Daoy (cell line): ENCODE results near the gene TNFSF9. TPM values are rescaled to one million over a fixed set of nuclear protein-coding genes. Genes with fewer than 3 reads are reported as not detected.

Experiments
- DNase-seq: peaks from one replicate; pipeline ENCODE4 v3.0.0-alpha.2; 2015; ENCODE audit warnings: low read depth
- total RNA-seq: library from RNA; depleted of rRNA; stranded (reverse); fragments of >200 nt; shearing (Covaris generic); gene quantifications from 2 replicates; pipeline ENCODE4 v1.2.3, GENCODE V29; 2014; rRNA removed

TNFSF9 gene, protein sequence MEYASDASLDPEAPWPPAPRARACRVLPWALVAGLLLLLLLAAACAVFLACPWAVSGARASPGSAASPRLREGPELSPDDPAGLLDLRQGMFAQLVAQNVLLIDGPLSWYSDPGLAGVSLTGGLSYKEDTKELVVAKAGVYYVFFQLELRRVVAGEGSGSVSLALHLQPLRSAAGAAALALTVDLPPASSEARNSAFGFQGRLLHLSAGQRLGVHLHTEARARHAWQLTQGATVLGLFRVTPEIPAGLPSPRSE
- total RNA-seq = 12.0 and 13.8 TPM in 2 replicates

- DNase-seq = peak; percentile 95
Measured at GRCh38 chr19:6530386-6531162, at the start of gene TNFSF9. TNFSF9 (plus strand) TSS chr19:6531026; CDS start chr19:6531037, 11 bp downstream.

GRCh38 chr19:6481541-6482342, 49.1 kb upstream of the TNFSF9 start, which contains the start of gene DENND1C:
DENND1C (minus strand) TSS chr19:6481787; CDS start chr19:6481695, 92 bp downstream.
- DNase-seq = peak; percentile 50

DNA sequence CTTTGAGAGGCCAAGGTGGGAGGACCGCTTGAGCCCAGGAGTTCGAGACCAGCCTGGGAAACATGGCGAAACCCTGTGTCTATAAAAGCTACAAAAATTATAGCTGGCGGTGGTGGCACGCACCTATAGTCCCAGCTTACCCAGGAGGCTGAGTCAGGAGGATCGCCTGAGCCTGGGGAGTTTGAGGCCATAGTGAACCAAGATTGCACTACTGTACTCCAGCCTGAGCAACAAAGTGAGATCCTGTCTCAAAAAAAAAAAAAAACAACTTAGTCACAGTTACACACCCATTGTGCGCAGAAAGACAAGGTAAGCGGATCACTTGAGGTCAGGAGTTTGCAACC, 48.5 kb upstream of the TNFSF9 start:
- DNase-seq = no peak

- DNase-seq = no peak
Measured at GRCh38 chr19:6483235-6483634, 47.6 kb upstream of the TNFSF9 start.

DNA sequence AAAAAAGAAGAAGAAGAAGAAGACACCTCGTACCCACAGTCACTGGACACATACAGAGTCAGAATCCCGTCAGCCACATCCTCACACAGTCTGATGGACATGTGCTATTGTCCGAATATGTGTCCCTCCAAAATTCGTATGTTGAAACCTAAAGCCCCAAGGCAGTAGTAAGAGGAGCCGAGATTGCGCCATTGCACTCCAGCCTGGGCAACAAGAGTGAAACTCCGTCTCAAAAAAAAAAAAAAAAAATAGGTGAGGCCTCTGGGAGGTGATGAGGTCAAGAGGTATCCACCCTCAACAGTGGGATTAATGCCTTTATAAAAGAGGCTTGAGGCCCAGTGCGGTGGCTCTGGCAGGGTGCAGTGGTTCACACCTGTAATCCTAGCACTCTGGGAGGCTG, 46.6 kb upstream of the TNFSF9 start:
- no peak for DNase-seq

- no peak for DNase-seq
Measured at GRCh38 chr19:6484831-6485230, 46.0 kb upstream of the TNFSF9 start.

DNA sequence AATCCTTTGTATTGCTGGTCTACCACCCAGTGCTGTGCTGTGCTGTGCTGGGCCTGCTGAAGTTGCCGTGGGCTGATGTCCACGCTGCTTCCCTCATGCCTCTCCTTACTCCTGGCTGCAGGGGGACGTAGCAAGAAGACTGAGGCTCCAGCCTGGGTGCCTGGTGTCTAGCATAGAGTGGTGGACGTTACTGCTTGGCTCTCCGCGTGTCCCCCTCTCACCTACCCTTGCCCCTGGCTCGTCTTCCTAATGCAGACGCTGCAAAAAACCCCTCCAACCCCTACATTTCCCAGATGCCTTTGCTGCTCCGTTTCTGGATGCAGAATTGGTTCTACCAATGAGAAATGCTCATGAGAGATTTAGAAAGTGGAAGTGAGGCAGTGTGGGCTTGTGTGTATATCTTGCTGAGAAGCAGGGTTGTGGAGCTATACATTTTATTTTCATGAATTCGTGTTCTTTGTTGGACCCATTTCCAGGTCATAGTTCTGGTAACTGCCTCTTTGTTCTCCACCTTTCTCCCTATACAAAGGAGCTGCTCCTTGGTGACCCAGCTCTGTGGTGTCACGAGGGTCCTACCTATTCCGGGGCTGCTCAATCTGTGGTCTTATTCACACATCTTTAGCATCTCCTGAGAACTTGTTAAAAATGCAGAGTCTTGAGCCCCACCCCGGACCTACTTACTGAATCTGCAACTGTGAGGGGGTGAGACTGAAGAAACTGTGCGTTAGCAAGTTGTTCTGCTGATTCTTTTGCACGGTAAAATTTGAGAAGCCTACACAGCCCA, 41.4 kb upstream of the TNFSF9 start:
- no peak for DNase-seq

- DNase-seq = no peak
Measured at GRCh38 chr19:6490134-6490533, 40.7 kb upstream of the TNFSF9 start.

- no peak for DNase-seq
Measured at GRCh38 chr19:6491802-6492592, 38.8 kb upstream of the TNFSF9 start.

GRCh38 chr19:6494438-6495036, 36.3 kb upstream of the TNFSF9 start:
- no peak for DNase-seq

GRCh38 chr19:6495947-6496346, 34.9 kb upstream of the TNFSF9 start:
- no peak for DNase-seq

DNA sequence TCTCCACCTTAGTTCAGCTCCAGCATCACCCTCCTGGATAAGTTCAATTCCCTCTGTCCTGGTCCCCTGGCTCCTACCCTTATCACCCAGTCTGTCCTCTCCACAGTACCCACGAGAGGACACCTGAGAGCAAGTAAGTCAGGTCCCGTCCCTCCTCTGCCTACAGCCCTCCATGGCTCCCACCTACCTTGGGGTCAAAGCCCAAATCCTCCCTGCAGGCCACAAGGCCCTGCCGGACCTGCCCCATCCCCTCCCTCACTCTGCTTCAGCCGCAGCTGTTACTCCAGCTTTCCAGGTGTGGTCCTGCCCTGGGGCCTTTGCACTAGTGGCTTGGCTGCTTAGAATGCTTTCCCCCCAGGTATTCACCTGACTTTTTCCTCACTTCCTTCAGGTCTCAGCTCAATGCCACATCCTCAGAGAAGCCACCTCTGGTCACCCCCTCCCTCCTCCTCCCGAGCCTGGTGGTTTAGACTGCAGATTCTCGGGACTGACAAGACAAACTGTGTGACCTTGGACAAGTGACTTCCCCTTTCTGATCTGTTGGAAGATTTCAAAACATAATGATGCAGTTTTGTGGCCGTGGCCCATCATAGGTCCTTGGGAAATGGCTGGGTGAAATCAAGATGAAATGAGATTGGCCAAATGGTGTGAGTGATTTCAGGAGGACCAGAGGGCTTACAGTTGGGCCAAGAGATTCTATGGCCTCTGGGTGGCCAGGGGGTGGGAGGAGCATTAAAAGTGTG, 32.4 kb upstream of the TNFSF9 start:
- DNase-seq = no peak

DNA sequence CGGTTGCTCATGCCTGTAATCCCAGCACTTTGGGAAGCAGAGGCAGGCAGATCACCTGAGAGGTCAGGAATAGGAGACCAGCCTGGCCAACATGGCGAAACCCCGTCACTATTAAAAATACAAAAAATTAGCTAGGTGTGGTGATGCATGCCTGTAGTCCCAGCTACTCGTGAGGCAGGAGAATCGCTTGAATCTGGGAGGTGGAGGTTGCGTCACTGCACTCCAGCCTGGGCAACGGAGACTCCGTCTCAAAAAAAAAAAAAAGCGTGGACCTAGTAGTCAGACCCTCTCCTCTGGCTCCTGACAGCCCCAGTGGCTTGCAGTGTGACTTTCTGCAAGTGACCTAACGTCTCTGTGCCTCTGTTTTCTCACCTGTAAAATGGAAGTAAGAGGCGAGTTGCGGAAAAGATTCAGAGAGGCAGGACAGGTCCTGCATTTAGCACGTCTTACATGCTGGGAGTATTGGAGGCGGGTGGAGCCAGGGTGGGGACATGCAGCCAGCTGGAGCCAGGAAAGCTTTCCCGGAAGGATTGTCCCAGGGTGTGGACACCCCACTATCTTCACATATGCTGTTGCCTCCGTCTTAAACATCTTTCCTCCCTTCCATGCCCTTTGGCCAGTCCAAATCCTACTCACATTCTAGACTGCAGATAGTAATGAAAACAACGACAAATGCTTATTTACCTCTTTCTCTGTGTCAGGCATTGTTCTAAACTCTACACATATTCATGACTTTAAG, 31.6 kb upstream of the TNFSF9 start:
- no peak for DNase-seq

GRCh38 chr19:6500837-6501739, 29.7 kb upstream of the TNFSF9 start:
- no peak for DNase-seq

DNA sequence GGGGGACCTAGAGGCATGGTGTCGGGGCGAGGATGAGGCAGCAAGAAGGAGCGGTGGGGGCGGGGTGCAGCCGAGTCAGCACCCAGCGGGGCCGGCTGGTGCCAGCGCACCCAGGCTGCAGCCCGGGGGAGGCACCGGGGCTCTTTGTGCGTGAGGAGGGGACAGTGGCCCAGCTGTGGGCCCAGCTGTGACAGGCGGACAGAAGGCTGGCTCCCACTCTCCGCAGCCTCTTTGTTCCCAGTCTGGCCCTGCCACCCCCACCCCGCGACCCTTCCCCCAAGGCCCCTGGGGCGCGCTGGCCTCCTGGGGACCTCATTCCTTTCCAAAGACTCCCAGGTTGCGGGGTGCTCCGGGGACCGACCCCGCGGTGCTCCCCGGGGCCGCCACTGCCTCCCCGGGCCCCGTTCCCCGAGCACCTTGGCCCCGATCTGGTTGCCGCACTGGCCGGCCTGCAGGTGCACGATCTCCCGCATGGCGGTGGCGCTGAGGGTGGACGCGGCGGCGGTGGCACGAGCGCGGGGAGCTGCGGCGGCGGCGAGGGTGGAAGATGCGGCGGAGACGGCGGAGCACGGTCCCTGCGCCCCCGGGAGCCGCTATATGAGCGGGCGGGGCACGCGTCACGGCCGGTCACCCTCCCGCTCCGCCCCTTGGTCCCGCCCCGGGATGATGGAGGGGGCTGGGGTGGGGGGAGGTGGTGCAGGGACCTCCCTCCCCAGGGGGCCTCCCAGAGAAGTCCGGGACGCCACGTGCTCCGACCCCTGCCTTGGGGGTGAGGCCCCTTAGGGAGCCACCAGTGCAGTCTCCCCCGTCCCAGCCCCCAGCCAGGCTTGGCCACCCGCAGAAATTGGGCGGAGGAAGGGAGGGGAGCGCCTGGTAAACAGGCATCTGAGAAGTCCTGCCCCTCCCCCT, 28.8 kb upstream of the TNFSF9 start, which contains the start of gene TUBB4A:
TSS of gene TUBB4A (minus strand) at position 570 of the 909 bp plus-strand sequence. CDS start at position 473, 97 bp downstream.
- no peak for DNase-seq

DNA sequence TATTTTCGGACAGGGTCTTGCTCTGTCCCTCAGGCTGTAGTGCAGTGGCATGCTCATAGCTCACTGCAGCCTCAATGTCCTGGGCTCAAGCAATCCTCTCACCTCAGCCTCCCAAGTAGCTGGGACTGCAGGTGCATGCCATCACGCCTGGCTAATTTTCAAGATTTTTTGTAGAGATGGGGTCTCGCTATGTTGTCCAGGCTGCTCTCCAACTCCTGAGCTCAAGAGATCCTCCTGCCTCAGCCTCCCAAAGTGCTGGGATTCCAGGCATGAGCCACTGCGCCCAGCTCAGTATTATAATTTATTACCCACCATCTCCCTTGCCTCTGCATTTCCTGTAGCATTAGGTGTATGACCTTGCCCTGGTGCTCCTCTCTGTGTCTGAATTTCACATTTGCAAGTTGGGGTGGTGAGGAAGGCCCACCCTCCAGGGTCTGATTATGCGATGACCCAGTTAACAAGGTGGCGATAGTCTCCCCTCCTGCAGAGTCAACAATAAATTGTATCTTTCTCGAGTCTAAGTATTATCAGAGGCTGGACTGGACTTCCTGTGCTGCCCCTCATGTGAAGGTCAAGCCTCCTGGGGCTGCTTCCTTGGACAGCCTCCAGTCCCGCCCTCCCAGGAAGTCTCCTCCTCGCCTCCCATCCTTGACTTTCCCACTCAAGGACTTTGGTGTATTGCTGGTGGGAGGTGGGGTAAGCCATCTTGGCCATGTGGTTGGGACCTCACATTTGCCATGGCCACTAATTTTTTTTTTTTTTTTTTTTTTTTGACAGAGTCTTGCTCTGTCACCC, 27.2 kb upstream of the TNFSF9 start:
- no peak for DNase-seq
